Cardiac muscle cell (in vitro differentiated cells and primary cell): ENCODE data around the gene ST8SIA4. TPM values are rescaled to one million over a fixed set of nuclear protein-coding genes. Genes with fewer than 3 reads are reported as not detected.

Source experiments
- DNase-seq, 2 donors: peaks; one replicate each; pipeline versions ENCODE4 v3.0.0 to v3.0.0-alpha.2; 2010 to 2017; ENCODE audit warnings: low read depth in 1 of 2, low spot score in 1 of 2
- H3K27ac ChIP-seq: fragments of 200-600 bp; sonication (generic); 2 replicates; pipeline ENCODE4 v1.5.1; 2016
- H3K27me3 ChIP-seq: fragments of 200-600 bp; sonication (generic); 2 replicates; pipeline ENCODE4 v1.6.0; 2016; ENCODE audit warnings: control low read depth
- H3K36me3 ChIP-seq: fragments of 200-600 bp; sonication (generic); 2 replicates; pipeline ENCODE4 v1.5.1; 2016; ENCODE audit warnings: control low read depth
- H3K4me1 ChIP-seq: fragments of 200-600 bp; sonication (generic); 2 replicates; pipeline ENCODE4 v1.8.1; 2017; ENCODE audit warnings: low read depth, mild to moderate bottlenecking, mixed run types
- H3K4me3 ChIP-seq: fragments of 200-600 bp; sonication (generic); 2 replicates; pipeline ENCODE4 v1.5.1; 2016; ENCODE audit warnings: mild to moderate bottlenecking
- H3K9me3 ChIP-seq: fragments of 200-600 bp; sonication (generic); 2 replicates; pipeline ENCODE4 v1.5.1; 2017; ENCODE audit warnings: low read depth, mild to moderate bottlenecking, control low read depth
- polyA plus RNA-seq: library from polyadenylated mRNA; unstranded; fragments of >200 nt; fragmentation: Nextera tagmentation; extraction: Ambion mirVana; gene quantifications from 2 replicates; pipeline ENCODE4 v1.2.1, GENCODE V29; 2016
- total RNA-seq: library from RNA; depleted of rRNA; stranded (reverse); fragments of >200 nt; gene quantifications from 2 replicates; pipeline ENCODE4 v1.2.3, GENCODE V29; 2016
- TF ChIP-seq, protein P1 (sequence below): IDR thresholded peaks from 2 replicates; pipeline ENCODE4 v1.5.1; 2012; ENCODE audit warnings: low read depth, mild to moderate bottlenecking, low read length

ST8SIA4 gene
- total and polyA plus RNA-seq, 2 experiments from 2014 or later = 0.02 to 0.06 TPM

GRCh38 chr5:100827481-100827889, 75.6 kb downstream of the ST8SIA4 start:
- Histone ChIP-seq H3K36me3 (no peaks in the 10 kb centered on the region), H3K27me3 (no peaks in the 10 kb centered on the region), H3K4me1 (no peaks in the 10 kb centered on the region), H3K4me3 (no peak overlapping the region), H3K27ac (no peak overlapping the region), H3K9me3 (no peaks in the 10 kb centered on the region)
- TF ChIP-seq, protein P1, sequence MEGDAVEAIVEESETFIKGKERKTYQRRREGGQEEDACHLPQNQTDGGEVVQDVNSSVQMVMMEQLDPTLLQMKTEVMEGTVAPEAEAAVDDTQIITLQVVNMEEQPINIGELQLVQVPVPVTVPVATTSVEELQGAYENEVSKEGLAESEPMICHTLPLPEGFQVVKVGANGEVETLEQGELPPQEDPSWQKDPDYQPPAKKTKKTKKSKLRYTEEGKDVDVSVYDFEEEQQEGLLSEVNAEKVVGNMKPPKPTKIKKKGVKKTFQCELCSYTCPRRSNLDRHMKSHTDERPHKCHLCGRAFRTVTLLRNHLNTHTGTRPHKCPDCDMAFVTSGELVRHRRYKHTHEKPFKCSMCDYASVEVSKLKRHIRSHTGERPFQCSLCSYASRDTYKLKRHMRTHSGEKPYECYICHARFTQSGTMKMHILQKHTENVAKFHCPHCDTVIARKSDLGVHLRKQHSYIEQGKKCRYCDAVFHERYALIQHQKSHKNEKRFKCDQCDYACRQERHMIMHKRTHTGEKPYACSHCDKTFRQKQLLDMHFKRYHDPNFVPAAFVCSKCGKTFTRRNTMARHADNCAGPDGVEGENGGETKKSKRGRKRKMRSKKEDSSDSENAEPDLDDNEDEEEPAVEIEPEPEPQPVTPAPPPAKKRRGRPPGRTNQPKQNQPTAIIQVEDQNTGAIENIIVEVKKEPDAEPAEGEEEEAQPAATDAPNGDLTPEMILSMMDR = no peak
- DNase-seq = no peak

- Histone ChIP-seq H3K27me3 (no peaks in the 10 kb centered on the region), H3K27ac (no peak overlapping the region), H3K4me3 (no peak overlapping the region), H3K9me3 (no peaks in the 10 kb centered on the region), H3K4me1 (no peaks in the 10 kb centered on the region), H3K36me3 (no peaks in the 10 kb centered on the region)
- TF ChIP-seq, protein P1 = no peak
- DNase-seq = no peak
Observed at GRCh38 chr5:100826133-100826532, 76.9 kb downstream of the ST8SIA4 start.

DNA sequence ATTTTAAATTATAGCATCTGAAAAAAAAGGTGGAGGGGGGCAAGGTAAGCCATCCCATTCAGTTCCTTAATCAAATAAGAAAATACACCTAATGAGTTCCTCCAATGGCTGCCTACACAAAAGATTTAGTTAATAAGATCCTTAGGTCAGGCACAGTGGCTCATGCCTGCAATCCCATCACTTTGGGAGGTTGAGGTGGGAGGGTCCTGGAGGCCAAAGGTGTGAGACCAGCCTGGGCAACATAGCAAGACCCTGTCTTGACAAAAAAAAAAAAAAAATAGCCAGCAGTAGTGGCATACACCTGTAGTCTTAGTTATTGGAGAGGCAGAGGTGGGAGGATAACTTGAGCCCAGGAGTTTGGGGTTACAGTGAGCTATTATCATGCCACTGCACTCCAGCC, 78.4 kb downstream of the ST8SIA4 start:
- no peaks in the 10 kb centered on the region for H3K27me3 ChIP-seq
- DNase-seq = no peak
- no peaks in the 10 kb centered on the region for H3K4me1 ChIP-seq
- no peaks in the 10 kb centered on the region for H3K36me3 ChIP-seq
- no peaks in the 10 kb centered on the region for H3K9me3 ChIP-seq
- TF ChIP-seq, protein P1 = no peak
- H3K27ac ChIP-seq = no peak overlapping the region
- H3K4me3 ChIP-seq = no peak overlapping the region

DNA sequence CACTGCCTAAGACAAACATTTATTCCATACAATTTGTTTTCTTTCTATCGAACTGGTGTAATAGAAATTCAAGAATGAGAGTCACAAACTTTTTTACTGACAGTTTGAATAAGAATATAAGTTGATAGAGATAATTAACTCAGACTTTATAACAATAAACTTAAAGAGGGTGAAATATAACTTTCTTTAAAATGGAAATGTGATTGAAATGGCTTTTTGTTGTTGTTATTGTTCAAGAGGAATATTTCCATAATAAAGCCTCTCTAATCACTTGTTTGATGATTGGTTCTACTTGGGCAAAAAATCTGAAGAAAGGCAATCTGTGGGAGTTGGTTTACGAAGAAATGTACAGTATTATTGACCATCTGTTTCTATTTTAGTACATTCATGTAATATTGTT, 79.3 kb downstream of the ST8SIA4 start:
- TF ChIP-seq, protein P1 = no peak
- Histone ChIP-seq H3K4me3 (no peak overlapping the region), H3K4me1 (no peaks in the 10 kb centered on the region), H3K27me3 (no peaks in the 10 kb centered on the region), H3K36me3 (no peaks in the 10 kb centered on the region), H3K9me3 (no peaks in the 10 kb centered on the region), H3K27ac (no peak overlapping the region)
- DNase-seq = no peak

- H3K9me3 ChIP-seq = no peaks in the 10 kb centered on the region
- DNase-seq = no peak
- no peaks in the 10 kb centered on the region for H3K36me3 ChIP-seq
- H3K4me1 ChIP-seq = no peaks in the 10 kb centered on the region
- TF ChIP-seq, protein P1 = no peak
- no peak overlapping the region for H3K4me3 ChIP-seq
- no peaks in the 10 kb centered on the region for H3K27me3 ChIP-seq
- no peak overlapping the region for H3K27ac ChIP-seq
Observed at GRCh38 chr5:100821751-100822150, 81.3 kb downstream of the ST8SIA4 start.

- Histone ChIP-seq H3K4me3 (no peak overlapping the region), H3K4me1 (no peaks in the 10 kb centered on the region), H3K36me3 (no peaks in the 10 kb centered on the region), H3K9me3 (no peaks in the 10 kb centered on the region), H3K27ac (no peak overlapping the region), H3K27me3 (no peaks in the 10 kb centered on the region)
- TF ChIP-seq, protein P1 = no peak
- no peak for DNase-seq
Observed at GRCh38 chr5:100818340-100818739, 84.7 kb downstream of the ST8SIA4 start.
